Stimulated activated CD4-positive, alpha-beta T cell treated with anti-CD3 and anti-CD28 coated beads, Interleukin-4, amount 100 ng/mL, for 4 hours (primary cell): ENCODE measurements around the gene HNRNPH3.
"Not testable (repeated sequence)": the region's sequence is repeated elsewhere in the genome, so short reads cannot be mapped to it uniquely, and the experiment has no call there.

Experiments
- DNase-seq, 2 experiments: peaks; one replicate each; pipeline ENCODE4 v3.0.0-alpha.2; 2020

Gene HNRNPH3

GRCh38 chr10:68331455-68332258 is at the start of gene HNRNPH3:
Gene HNRNPH3 (plus strand): TSS chr10:68332064. CDS start chr10:68337222, 5,158 bp downstream.
- peak; percentile 98 to 99 for DNase-seq

- no peak for DNase-seq
Measured at GRCh38 chr10:68284062-68285001, 47.5 kb upstream of the HNRNPH3 start.

DNA sequence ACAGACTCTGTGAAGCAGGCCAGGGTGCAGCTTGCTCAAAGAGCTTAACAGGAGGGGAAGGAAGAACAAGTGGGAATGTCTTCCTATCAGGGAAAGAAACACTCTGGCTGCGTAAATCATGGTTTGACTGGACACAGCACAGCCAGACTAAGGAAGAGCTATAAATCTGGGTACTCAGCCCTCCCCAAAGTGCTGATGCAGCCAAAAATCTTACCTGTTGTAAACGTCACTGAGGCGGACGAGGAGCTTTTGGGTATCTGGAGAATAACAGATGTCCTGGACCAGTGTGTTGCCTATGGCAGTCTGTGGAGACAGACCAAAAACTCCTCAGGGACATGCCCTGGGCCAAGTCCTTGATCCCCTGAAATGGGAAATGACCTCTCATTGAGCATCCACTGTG is 43.1 kb upstream of the HNRNPH3 start:
- DNase-seq, result no peak

DNA sequence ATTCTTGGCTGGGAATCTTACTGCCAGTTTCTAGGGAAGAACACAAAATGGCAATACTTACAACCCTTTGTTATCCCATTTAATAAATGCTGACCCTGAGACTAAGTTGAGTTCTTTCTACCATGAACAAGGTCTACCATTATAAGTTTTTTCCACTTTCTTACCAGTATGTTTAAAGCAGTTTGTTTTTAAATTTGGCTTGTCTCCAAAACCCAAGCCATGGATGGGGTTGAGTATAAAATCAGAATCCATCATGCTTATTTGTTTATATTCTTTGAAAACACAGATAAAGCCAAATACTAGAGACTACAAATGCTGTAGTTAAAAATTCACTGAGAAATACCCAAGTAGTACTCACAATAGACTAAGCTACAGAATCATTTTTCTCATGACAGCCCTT is 41.1 kb upstream of the HNRNPH3 start:
- no peak for DNase-seq

DNA sequence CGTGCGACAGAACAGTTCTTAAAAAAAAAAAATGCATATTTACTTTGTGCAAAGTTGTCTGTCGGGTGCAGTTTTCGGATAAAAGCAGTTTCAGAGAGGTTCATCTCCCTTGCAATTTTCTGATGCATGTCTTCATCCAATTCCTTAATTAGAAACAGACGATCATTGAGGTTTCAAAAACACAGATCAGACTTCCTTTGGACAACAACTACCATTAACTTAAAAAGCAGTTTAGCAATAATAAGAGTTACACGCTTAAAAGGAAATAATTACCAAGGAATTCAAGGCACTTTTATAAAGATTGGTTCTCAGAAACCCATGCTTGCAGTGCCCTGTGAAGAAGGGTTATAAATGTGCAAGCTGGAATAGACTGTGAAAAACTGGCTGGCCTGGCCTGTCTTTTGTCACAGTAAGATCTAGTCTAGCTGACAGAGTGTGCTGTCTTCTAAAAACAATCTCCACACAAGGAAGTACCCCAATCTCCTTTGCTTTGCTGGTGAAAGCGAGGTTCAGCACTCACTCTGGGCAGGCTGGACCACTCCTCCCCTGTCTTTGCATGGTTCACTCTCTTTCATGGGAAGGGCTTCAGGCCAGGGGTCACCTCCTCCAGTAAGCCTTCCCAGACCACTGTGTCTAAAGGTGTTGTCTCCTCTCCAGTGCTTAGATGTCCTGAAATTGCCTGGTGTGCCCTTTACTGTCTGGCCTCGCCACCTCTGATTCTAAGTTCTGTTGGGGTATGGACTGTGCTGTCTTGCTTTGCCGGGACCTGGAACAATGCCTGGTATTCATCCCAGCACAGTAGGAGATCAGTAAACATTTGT is 34.8 kb upstream of the HNRNPH3 start:
- DNase-seq, result no peak

GRCh38 chr10:68301301-68301700 is 30.6 kb upstream of the HNRNPH3 start:
- no peak for DNase-seq

GRCh38 chr10:68301790-68302502 is 29.9 kb upstream of the HNRNPH3 start:
- no peak for DNase-seq

- no peak for DNase-seq
Measured at GRCh38 chr10:68302503-68302823, 29.4 kb upstream of the HNRNPH3 start.

DNA sequence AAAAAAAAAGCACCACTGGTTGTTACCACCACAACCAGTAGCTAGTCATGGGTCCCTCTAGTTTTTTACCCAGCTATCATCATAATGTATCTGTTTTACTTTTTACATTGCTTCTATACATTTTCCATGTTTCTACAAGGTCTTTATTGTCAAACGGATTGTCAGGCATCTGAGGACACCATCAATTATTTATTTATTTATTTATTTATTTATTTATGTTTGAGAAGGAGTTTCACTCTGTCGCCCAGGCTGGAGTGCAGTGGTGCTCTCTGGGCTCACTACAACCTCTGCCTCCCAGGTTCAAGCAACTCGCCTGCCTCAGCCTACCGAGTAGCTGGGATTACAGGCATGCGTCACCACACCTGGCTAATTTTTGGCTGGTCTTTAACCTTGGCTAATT is 29.0 kb upstream of the HNRNPH3 start:
- DNase-seq, result no peak

DNA sequence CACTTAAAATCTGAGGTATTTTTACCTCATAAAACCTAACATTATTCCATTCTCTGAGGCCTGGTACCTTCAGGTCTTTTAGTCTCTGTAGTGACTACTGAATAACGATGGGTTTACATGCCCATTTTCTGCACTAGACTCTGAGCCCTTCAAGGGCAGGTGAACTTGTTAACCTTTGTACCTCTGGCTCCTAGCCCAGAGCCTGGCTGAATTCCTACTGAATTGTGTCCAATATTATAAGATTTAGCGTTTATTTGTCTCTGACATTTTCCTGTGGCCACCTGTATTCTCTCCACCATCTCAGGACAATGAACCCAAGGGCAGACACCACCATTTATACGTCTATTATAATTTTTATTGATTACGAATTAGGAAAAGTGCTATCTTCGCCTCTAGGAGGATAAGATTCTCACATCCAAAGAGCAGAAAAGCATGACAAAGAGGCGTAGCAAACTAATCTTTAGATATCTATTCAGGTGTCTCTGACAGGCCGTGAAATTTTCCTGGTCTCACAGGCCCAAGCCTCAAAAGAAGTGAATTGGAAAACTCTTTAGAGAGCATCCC is 27.9 kb upstream of the HNRNPH3 start:
- DNase-seq, result no peak

- DNase-seq, result no peak
Measured at GRCh38 chr10:68305854-68306253, 26.0 kb upstream of the HNRNPH3 start.

- no peak for DNase-seq
Measured at GRCh38 chr10:68310531-68310930, 21.3 kb upstream of the HNRNPH3 start.

DNA sequence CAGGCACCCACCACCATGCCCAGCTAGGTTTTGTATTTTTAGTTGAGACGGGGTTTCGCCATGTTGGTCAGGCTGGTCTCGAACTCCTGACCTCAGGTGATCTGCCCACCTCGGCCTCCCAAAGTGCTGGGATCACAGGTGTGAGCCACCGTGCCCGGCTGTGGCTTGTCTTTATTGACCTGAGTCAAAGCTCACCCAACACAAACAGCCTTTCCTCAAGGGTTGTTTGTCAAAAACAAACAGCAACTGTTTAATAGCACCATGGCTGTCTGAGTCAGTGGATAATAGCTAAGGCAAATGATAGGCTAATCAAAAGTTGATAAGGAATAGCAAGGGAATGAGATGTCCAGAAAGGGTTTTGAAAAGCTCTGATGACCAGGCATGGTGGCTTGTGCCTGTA is 16.9 kb upstream of the HNRNPH3 start:
- not testable (repeated sequence) for DNase-seq

DNA sequence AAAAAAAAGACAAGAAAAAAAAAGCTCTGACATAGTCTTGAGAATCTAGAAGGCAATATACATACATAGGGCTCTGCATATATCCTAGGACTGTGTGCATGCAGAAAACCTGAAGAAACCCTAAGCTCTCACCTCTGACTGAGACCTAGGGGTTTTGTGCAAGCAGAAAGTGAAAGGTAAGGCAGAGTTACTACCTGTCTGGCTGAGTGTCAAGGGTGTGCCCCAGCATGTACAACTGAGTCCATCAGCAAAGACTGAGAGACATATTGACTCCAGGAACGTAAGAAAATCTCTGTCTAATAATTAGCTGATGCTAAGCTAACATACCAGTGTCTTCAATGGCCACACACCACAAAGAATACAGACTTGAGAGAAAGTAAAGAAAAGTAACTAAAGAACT is 16.3 kb upstream of the HNRNPH3 start:
- DNase-seq, result no peak

- DNase-seq, result no peak
Measured at GRCh38 chr10:68318331-68319059, 13.4 kb upstream of the HNRNPH3 start.

- DNase-seq, result not testable (repeated sequence)
Measured at GRCh38 chr10:68324396-68324795, 7.5 kb upstream of the HNRNPH3 start.

DNA sequence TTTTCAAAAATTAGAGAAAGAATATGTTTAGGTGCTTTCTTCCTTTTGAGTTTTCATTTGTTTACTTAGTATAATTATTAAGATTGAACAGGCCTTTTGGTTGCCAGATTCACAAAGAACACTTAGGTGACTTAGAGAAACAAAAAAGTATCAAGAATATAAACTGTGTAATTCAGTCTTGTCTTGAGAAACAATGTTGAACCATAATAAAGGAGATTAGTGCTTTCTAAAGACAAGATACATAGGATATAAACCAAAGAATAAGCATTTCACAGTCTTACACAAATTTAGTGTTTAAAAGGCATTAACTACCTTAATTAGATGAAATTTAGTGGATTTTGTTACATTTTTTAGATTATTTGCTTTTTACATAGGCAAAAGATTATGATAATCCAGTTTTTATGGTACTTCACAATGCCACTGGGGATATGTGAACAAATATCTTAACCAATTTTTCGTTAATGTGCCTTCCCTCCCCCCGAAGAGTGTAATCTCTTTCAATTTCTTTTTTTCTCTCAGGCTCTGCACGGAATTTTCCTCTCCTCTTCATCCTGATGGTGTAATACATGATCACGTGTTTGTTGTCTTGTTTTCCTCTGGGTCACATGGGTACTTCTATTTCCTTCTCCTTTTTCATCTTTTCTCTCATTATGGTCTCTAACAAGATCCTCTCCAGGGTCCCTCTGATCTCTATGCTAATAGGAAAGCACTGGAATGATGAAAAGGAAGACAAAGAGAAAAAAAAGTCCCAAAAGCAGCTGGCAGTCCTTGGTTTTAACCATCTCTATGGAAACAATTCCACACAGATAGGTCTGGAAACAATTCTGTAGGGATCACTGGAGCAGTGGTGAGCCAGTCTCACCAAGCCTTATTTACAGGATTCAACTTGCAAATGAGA is 3.7 kb upstream of the HNRNPH3 start:
- no peak for DNase-seq

- DNase-seq, result no peak
Measured at GRCh38 chr10:68329506-68329861, 2.4 kb upstream of the HNRNPH3 start.

- DNase-seq, result peak; percentile 13 to 14
Measured at GRCh38 chr10:68330852-68331454, 911 bp upstream of the HNRNPH3 start.
